Stimulated activated memory B cell treated with anti-CD40 and anti-IgM and Interleukin-4, amounts not matched to agents 10 μg/mL and 1 μg/mL and 100 μg/mL, for 72 hours (primary cell): Measurements from ENCODE around the gene NF2.
"Not testable (repeated sequence)": the region's sequence is repeated elsewhere in the genome, so short reads cannot be mapped to it uniquely, and the experiment has no call there.

Experiments used
- ATAC-seq: fragments of 150-1000 bp; cut with Tn5 transposase; 2 replicates; pipeline ENCODE4 v1.10.0; 2021
- H3K27ac Mint-ChIP-seq: one replicate; pipeline ENCODE4 v1.8.0; 2022; ENCODE audit warnings: mild to moderate bottlenecking, mixed read lengths
- H3K27me3 Mint-ChIP-seq: one replicate; pipeline ENCODE4 v1.8.0; 2022; ENCODE audit warnings: mixed read lengths
- H3K36me3 Mint-ChIP-seq: one replicate; pipeline ENCODE4 v1.8.0; 2022; ENCODE audit warnings: mixed read lengths
- H3K4me1 Mint-ChIP-seq: one replicate; pipeline ENCODE4 v1.8.0; 2022; ENCODE audit warnings: mixed read lengths
- H3K4me3 Mint-ChIP-seq: one replicate; pipeline ENCODE4 v1.8.0; 2022; ENCODE audit warnings: mild to moderate bottlenecking, moderate library complexity, mixed read lengths
- H3K9me3 Mint-ChIP-seq: one replicate; pipeline ENCODE4 v1.8.0; 2022; ENCODE audit warnings: mixed read lengths

Gene NF2

GRCh38 chr22:29603358-29604075 is at the start of gene NF2:
Gene NF2, plus strand, starts transcription at chr22:29603633. Its CDS starts 366 bp downstream, at chr22:29603999.
- H3K27me3 Mint-ChIP-seq, result no peaks in the 10 kb centered on the region
- peaks cover 2% of the 10 kb centered on the region for H3K36me3 Mint-ChIP-seq
- H3K9me3 Mint-ChIP-seq, result no peaks in the 10 kb centered on the region
- peak within 1 kb of the TSS; percentile 97 for H3K27ac Mint-ChIP-seq
- peak within 1 kb of the TSS; percentile 98 for H3K4me3 Mint-ChIP-seq
- ATAC-seq, result peak; percentile 100
- peaks cover 21% of the 10 kb centered on the region for H3K4me1 Mint-ChIP-seq

GRCh38 chr22:29555065-29555644 is 48.3 kb upstream of the NF2 start:
- H3K9me3 Mint-ChIP-seq, result no peaks in the 10 kb centered on the region
- H3K27ac Mint-ChIP-seq, result peak overlapping the region; percentile 67
- H3K27me3 Mint-ChIP-seq, result no peaks in the 10 kb centered on the region
- no peak for ATAC-seq
- peaks cover 8% of the 10 kb centered on the region for H3K4me1 Mint-ChIP-seq
- H3K36me3 Mint-ChIP-seq, result peaks cover 37% of the 10 kb centered on the region
- no peak overlapping the region for H3K4me3 Mint-ChIP-seq

GRCh38 chr22:29559030-29559429 is 44.4 kb upstream of the NF2 start:
- no peak for ATAC-seq
- Mint-ChIP-seq H3K4me1 (no peaks in the 10 kb centered on the region), H3K36me3 (peaks cover 59% of the 10 kb centered on the region), H3K9me3 (no peaks in the 10 kb centered on the region), H3K27me3 (no peaks in the 10 kb centered on the region), H3K27ac (no peak overlapping the region), H3K4me3 (no peak overlapping the region)

- Mint-ChIP-seq H3K27ac (no peak overlapping the region), H3K4me1 (no peaks in the 10 kb centered on the region), H3K36me3 (peaks cover 64% of the 10 kb centered on the region), H3K27me3 (no peaks in the 10 kb centered on the region), H3K4me3 (no peak overlapping the region), H3K9me3 (no peaks in the 10 kb centered on the region)
- ATAC-seq, result no peak
Observed at GRCh38 chr22:29559853-29560252, 43.6 kb upstream of the NF2 start.

GRCh38 chr22:29563652-29564460 is 39.6 kb upstream of the NF2 start:
- no peak for ATAC-seq
- Mint-ChIP-seq H3K27me3 (no peaks in the 10 kb centered on the region), H3K36me3 (peaks cover 60% of the 10 kb centered on the region), H3K4me1 (no peaks in the 10 kb centered on the region), H3K27ac (no peak overlapping the region), H3K4me3 (no peak overlapping the region), H3K9me3 (no peaks in the 10 kb centered on the region)

- not testable (repeated sequence) for H3K27ac Mint-ChIP-seq, H3K4me1 Mint-ChIP-seq, H3K27me3 Mint-ChIP-seq, H3K4me3 Mint-ChIP-seq, H3K9me3 Mint-ChIP-seq, ATAC-seq
- peaks cover 45% of the 10 kb centered on the region for H3K36me3 Mint-ChIP-seq
Observed at GRCh38 chr22:29566513-29566912, 36.9 kb upstream of the NF2 start.

- Mint-ChIP-seq H3K4me1 (no peaks in the 10 kb centered on the region), H3K4me3 (no peak overlapping the region), H3K36me3 (peaks cover 38% of the 10 kb centered on the region), H3K27me3 (no peaks in the 10 kb centered on the region), H3K9me3 (no peaks in the 10 kb centered on the region), H3K27ac (no peak overlapping the region)
- no peak for ATAC-seq
Observed at GRCh38 chr22:29567338-29567737, 36.1 kb upstream of the NF2 start.

- H3K27me3 Mint-ChIP-seq, result no peaks in the 10 kb centered on the region
- H3K27ac Mint-ChIP-seq, result peak overlapping the region; percentile 25
- ATAC-seq, result no peak
Observed at GRCh38 chr22:29569011-29569678, 34.3 kb upstream of the NF2 start.

GRCh38 chr22:29570456-29570855 is 33.0 kb upstream of the NF2 start:
- Mint-ChIP-seq H3K4me1 (no peaks in the 10 kb centered on the region), H3K27ac (no peak overlapping the region), H3K9me3 (no peaks in the 10 kb centered on the region), H3K36me3 (peaks cover 24% of the 10 kb centered on the region), H3K27me3 (no peaks in the 10 kb centered on the region), H3K4me3 (no peak overlapping the region)
- ATAC-seq, result no peak

More at GRCh38 chr22:29569011-29569678, 34.3 kb upstream of the NF2 start:
- Mint-ChIP-seq H3K9me3 (no peaks in the 10 kb centered on the region), H3K4me1 (no peaks in the 10 kb centered on the region), H3K36me3 (peaks cover 32% of the 10 kb centered on the region), H3K4me3 (no peak overlapping the region)

- H3K27me3 Mint-ChIP-seq, result no peaks in the 10 kb centered on the region
- no peaks in the 10 kb centered on the region for H3K4me1 Mint-ChIP-seq
- no peak overlapping the region for H3K4me3 Mint-ChIP-seq
- no peaks in the 10 kb centered on the region for H3K9me3 Mint-ChIP-seq
- peaks cover 24% of the 10 kb centered on the region for H3K36me3 Mint-ChIP-seq
- H3K27ac Mint-ChIP-seq, result no peak overlapping the region
- ATAC-seq, result no peak
Observed at GRCh38 chr22:29570912-29571549, 32.4 kb upstream of the NF2 start.

GRCh38 chr22:29574762-29575450 is 28.5 kb upstream of the NF2 start:
- Mint-ChIP-seq H3K9me3 (no peaks in the 10 kb centered on the region), H3K4me3 (no peak overlapping the region), H3K27me3 (no peaks in the 10 kb centered on the region), H3K4me1 (peaks cover 4% of the 10 kb centered on the region), H3K27ac (no peak overlapping the region), H3K36me3 (peaks cover 3% of the 10 kb centered on the region)
- ATAC-seq, result no peak

- ATAC-seq, result no peak
- H3K4me3 Mint-ChIP-seq, result no peak overlapping the region
Observed at GRCh38 chr22:29578462-29579200, 24.8 kb upstream of the NF2 start.

GRCh38 chr22:29580200-29580810 is 23.1 kb upstream of the NF2 start:
- Mint-ChIP-seq H3K4me1 (peaks cover 26% of the 10 kb centered on the region), H3K27me3 (no peaks in the 10 kb centered on the region), H3K27ac (peak overlapping the region; percentile 93), H3K36me3 (no peaks in the 10 kb centered on the region), H3K4me3 (peak overlapping the region; percentile 94), H3K9me3 (no peaks in the 10 kb centered on the region)
- ATAC-seq, result peak; percentile 32

More at GRCh38 chr22:29578462-29579200, 24.8 kb upstream of the NF2 start:
- no peak overlapping the region for H3K27ac Mint-ChIP-seq
- H3K4me1 Mint-ChIP-seq, result peaks cover 26% of the 10 kb centered on the region
- H3K36me3 Mint-ChIP-seq, result no peaks in the 10 kb centered on the region
- H3K27me3 Mint-ChIP-seq, result no peaks in the 10 kb centered on the region
- H3K9me3 Mint-ChIP-seq, result no peaks in the 10 kb centered on the region
